A673 (cell line): ENCODE measurements around the gene ZNF597.

ENCODE experiments used
- EZH2 ChIP-seq: fragments of 200-600 bp; sonication (generic); IDR thresholded peaks from 2 replicates; pipeline ENCODE4 v1.6.1; 2017; ENCODE audit warnings: borderline replicate concordance, low read depth, mild to moderate bottlenecking, mixed read lengths, antibody characterized with exemption, low read length; ENCODE audit not compliant: poor library complexity, severe bottlenecking
- TF ChIP-seq, protein P1 (sequence below): fragments of 300-800, 200-600 bp; sonication (generic); conservative IDR thresholded peaks from 2 replicates; pipeline ENCODE4 v1.5.1; 2017; ENCODE audit warnings: low read depth, mild to moderate bottlenecking, antibody characterized with exemption, low read length, moderate library complexity, mixed read lengths

GRCh38 chr16:3389663-3390338, 53.5 kb downstream of the ZNF597 start:
- TF ChIP-seq, protein P1, sequence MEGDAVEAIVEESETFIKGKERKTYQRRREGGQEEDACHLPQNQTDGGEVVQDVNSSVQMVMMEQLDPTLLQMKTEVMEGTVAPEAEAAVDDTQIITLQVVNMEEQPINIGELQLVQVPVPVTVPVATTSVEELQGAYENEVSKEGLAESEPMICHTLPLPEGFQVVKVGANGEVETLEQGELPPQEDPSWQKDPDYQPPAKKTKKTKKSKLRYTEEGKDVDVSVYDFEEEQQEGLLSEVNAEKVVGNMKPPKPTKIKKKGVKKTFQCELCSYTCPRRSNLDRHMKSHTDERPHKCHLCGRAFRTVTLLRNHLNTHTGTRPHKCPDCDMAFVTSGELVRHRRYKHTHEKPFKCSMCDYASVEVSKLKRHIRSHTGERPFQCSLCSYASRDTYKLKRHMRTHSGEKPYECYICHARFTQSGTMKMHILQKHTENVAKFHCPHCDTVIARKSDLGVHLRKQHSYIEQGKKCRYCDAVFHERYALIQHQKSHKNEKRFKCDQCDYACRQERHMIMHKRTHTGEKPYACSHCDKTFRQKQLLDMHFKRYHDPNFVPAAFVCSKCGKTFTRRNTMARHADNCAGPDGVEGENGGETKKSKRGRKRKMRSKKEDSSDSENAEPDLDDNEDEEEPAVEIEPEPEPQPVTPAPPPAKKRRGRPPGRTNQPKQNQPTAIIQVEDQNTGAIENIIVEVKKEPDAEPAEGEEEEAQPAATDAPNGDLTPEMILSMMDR: no peak
- TF ChIP-seq EZH2: no peak
